ENCODE measurements around the gene SRGAP1.

SRGAP1 gene

DNA sequence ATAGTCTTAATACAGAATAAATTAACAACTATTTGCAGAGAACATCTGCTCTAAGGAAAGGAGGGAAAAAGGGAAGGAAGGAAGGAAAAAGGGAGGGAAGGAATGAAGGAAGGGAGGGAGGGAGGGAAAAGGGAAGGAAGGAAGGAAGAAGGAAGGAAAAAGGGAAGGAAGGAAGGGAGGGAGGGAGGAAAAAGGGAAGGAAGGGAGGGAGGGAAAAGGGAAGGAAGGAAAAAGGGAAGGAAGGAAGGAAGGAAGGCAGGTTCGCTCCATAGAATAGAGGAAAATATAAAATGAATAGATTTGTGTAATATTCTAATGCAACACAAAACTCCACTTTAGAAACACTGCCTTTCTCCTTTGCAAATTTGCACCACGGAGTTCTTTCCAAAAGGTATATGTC lies 361.0 kb downstream of the SRGAP1 start:
- no peak for DNase-seq (ENCODE audit: low read depth)

DNA sequence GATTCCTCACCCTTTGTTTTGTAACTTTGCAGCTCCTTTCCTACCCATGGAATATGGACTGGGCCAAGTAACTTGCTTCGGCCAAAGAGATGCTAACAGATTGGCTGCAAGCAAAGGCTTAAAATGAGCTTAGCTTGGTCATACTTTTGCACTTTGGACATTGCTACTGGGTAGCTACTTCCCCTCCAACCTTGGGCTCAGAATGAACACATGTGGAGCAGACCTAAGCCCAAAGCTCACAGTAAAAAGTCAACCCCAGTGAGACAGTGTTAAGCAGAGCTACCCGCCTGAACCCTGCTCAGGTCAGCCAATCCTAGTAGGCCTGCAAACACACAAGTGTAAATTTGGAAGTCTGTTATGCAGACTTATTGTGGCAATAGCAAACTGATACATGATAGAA lies 363.0 kb downstream of the SRGAP1 start:
- no peak for DNase-seq (ENCODE audit: low read depth)

All from HS-27A (cell line).